GM10266 (cell line): Measurements from ENCODE around the gene UBAC2.
A peak's percentile ranks its signal among the peaks of the same experiment; 100 is the strongest.

ENCODE experiments used
- DNase-seq: peaks from one replicate; pipeline ENCODE4 v3.0.0; 2012; ENCODE audit errors: extremely low spot score
- TF ChIP-seq, protein P1 (sequence below): IDR thresholded peaks from 2 replicates; pipeline ENCODE4 v1.5.1; 2012; ENCODE audit warnings: mild to moderate bottlenecking, low read depth; ENCODE audit not compliant: control insufficient read depth, insufficient read depth; ENCODE audit errors: missing control alignments

The UBAC2 gene

DNA sequence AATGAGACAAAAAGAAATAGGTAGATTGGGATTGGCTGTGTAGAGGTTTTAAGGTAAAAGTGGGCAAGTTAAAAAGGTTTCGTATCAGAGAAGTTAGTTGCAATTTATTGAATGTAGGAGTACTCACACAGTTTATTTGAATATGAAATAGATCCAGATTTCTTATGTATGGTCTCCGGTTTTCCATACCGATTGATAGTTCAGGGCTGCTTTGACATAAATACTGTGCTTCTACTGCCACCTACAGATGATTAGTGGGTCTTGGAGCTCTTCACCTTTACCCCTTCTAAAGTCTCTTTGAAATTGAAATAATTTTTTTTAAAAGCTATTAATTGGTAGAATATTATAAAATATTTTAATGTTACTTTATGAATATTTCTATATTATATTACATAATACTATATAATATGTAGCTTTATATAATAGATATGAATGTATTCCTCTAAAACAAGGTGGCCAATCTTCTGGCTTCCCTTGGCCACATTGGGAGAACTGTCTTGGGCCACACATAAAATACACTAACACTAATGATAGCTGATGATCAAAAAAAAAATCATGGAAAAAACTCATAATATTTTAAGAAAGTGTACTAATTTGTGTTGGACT is 65.3 kb downstream of the UBAC2 start:
- TF ChIP-seq, protein P1, sequence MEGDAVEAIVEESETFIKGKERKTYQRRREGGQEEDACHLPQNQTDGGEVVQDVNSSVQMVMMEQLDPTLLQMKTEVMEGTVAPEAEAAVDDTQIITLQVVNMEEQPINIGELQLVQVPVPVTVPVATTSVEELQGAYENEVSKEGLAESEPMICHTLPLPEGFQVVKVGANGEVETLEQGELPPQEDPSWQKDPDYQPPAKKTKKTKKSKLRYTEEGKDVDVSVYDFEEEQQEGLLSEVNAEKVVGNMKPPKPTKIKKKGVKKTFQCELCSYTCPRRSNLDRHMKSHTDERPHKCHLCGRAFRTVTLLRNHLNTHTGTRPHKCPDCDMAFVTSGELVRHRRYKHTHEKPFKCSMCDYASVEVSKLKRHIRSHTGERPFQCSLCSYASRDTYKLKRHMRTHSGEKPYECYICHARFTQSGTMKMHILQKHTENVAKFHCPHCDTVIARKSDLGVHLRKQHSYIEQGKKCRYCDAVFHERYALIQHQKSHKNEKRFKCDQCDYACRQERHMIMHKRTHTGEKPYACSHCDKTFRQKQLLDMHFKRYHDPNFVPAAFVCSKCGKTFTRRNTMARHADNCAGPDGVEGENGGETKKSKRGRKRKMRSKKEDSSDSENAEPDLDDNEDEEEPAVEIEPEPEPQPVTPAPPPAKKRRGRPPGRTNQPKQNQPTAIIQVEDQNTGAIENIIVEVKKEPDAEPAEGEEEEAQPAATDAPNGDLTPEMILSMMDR, result peak; percentile 60
- peak; percentile 33 for DNase-seq

DNA sequence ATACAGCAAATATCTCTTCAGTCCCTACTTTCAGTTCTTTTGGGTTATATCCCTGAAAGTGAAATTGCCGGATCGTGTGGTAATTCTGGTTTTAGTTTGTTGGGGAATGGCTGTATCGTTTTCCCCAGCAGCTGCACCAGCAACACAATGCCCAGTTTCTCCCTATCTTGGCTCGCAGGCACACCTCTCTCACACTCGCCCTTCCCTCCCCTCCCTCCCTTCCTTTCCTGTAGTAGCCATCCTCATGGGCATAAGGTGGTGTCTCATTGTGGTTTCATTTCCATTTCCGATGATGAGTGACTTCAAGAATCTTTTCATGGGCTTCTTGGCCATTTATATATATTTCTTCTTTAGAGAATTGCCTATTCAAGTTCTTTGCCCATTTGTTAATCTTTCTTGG is 66.2 kb downstream of the UBAC2 start:
- TF ChIP-seq, protein P1, result no peak
- no peak for DNase-seq

DNA sequence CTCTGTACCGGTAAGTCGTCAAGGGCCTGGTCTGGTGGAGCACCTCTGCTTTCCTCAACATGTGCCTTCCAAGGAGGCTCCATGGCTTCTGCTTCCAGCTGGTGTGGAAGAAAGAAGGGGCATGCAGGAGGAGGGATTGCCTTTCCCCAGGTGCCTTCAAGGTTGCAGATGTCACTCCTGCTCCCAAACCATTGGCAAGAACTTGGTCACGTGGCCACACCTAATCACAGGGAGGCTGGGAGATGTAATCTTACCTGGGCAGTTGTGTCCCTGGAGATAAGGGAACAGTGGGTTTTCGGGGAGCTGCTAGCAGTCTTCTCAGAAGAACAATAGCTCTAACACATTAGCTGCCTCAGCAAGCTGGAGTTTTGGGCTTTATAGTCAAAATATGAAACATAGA is 67.3 kb downstream of the UBAC2 start:
- TF ChIP-seq, protein P1, result no peak
- no peak for DNase-seq

DNA sequence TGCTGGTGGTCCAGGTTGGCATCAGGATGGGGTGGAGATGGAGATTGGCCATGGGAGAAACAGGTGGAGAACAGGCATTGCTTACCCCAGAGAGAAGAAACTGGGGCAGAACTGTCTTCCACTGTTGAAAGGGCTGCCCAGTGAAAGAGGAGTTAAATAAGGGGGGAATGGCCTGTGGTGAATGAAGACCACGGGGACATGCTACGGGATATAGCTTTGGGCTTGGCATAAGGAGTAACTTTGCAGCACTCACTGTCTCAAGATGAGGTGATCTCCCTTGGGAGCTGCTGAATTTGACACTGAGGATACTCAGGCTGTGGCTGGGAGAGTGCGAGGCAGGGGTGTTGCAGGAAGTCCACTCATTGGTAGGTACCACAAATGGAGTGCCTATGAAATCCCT is 68.2 kb downstream of the UBAC2 start:
- DNase-seq, result no peak
- TF ChIP-seq, protein P1, result no peak

DNA sequence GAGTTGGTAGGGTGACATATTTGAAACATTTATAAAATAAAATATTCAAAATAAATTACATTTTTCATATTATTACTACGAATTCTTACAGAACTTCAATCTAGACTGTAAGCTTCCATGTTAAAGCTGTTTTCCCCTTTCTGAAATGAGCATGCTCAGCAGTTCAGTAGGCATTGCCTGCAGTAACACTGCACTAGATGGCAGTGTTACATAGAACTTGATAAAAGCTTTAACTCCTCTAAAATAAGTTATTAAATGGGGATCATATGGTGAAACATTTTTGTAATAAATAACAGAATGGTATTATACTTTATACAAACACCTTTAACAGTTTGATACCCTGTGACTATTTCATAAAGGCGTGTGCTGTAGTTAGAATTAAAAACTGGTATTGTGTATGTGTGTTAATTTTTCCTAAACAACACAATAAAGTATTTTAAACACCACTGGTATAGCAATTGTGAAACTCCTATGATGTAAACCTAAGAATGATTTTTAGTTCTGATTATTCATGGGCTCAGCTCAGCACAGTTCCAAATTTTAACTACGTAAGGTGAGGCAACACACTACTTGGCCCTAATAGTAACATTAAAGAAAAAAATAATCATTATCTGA is 69.1 kb downstream of the UBAC2 start:
- DNase-seq, result peak; percentile 23
- TF ChIP-seq, protein P1, result peak; percentile 88

DNA sequence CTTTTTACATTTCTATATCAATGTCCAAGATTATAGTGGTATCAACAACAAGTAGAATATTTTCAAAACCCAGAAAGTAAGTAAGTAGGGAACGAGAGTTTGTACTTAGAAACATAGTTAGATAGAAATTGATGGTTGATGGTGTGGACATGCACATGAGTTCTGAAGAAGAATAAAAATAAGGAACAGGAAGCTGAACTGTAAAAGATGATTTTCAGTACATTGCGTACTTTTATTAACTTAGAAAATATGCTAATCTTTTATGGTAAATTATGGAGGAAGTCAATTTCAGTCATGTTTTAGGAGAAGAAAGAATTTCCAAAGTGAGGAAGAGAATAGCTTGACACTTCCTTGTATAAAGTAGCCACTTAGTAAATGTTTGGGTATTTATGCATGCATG is 69.9 kb downstream of the UBAC2 start:
- TF ChIP-seq, protein P1, result no peak

DNA sequence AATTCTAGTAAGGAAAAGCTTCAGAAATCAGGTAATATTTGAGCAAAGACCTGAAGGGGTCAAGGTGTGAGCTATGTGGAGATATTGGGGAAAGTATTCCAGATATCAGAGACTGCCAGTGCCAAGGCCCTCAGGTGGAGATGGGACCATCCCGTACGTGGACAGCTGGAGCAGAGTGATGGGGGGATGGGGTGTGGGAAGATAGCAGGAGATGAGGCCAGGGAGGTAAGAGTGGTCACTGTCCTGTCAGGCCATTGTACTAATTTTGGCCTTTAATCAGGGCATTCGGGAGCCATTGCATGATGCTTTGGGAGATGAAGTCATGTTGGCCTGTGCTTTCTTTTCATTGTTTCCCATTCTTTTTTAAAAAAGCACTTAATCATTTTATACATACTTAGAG is 70.6 kb downstream of the UBAC2 start:
- no peak for DNase-seq
- TF ChIP-seq, protein P1, result no peak

More for the DNA sequence above, 69.9 kb downstream of the UBAC2 start:
- DNase-seq, result no peak
